ENCODE results near the gene OTUD7B.

OTUD7B gene

GRCh38 chr1:149987297-149987595 lies 23.3 kb downstream of the OTUD7B start:
- no peaks in the 10 kb centered on the region; the same call in 1 of the 2 replicates for H3K36me3 ChIP-seq (ENCODE audit: insufficient read depth, low read length)
- no peak overlapping the region for H3K9ac ChIP-seq (ENCODE audit: low read depth, low read length)
- H3K9me3 ChIP-seq (ENCODE audit: control insufficient read depth, insufficient read depth, low read length): no peaks in the 10 kb centered on the region
- no peaks in the 10 kb centered on the region; the same call in 1 of the 2 replicates for H3K4me1 ChIP-seq (ENCODE audit: insufficient read depth, low read length)

GRCh38 chr1:149986486-149987296 lies 23.8 kb downstream of the OTUD7B start:
- no peak overlapping the region for H3K9ac ChIP-seq (ENCODE audit: low read depth, low read length)
- H3K36me3 ChIP-seq (ENCODE audit: insufficient read depth, low read length): no peaks in the 10 kb centered on the region; the same call in 1 of the 2 replicates
- no peaks in the 10 kb centered on the region; the same call in 1 of the 2 replicates for H3K4me1 ChIP-seq (ENCODE audit: insufficient read depth, low read length)

GRCh38 chr1:149979972-149980540 lies 30.5 kb downstream of the OTUD7B start:
- Histone ChIP-seq H3K9ac (ENCODE audit: low read depth, low read length) (no peak overlapping the region), H3K36me3 (ENCODE audit: insufficient read depth, low read length) (peaks cover 5% of the 10 kb centered on the region; the same call in 1 of the 2 replicates), H3K4me1 (ENCODE audit: insufficient read depth, low read length) (no peaks in the 10 kb centered on the region), H3K9me3 (ENCODE audit: control insufficient read depth, insufficient read depth, low read length) (no peaks in the 10 kb centered on the region)

More at GRCh38 chr1:149986486-149987296, 23.8 kb downstream of the OTUD7B start:
- no peaks in the 10 kb centered on the region for H3K9me3 ChIP-seq (ENCODE audit: control insufficient read depth, insufficient read depth, low read length)

- Histone ChIP-seq H3K36me3 (ENCODE audit: insufficient read depth, low read length) (peaks cover 7% of the 10 kb centered on the region; the same call in 1 of the 2 replicates), H3K9me3 (ENCODE audit: control insufficient read depth, insufficient read depth, low read length) (no peaks in the 10 kb centered on the region), H3K4me1 (ENCODE audit: insufficient read depth, low read length) (no peaks in the 10 kb centered on the region), H3K9ac (ENCODE audit: low read depth, low read length) (no peak overlapping the region)
These were observed 31.1 kb downstream of the OTUD7B start for GRCh38 chr1:149979245-149979971.

GRCh38 chr1:149978547-149979023 lies 31.9 kb downstream of the OTUD7B start:
- no peak overlapping the region for H3K9ac ChIP-seq (ENCODE audit: low read depth, low read length)
- no peaks in the 10 kb centered on the region for H3K4me1 ChIP-seq (ENCODE audit: insufficient read depth, low read length)
- H3K36me3 ChIP-seq (ENCODE audit: insufficient read depth, low read length): peaks cover 7% of the 10 kb centered on the region; the same call in 1 of the 2 replicates
- H3K9me3 ChIP-seq (ENCODE audit: control insufficient read depth, insufficient read depth, low read length): no peaks in the 10 kb centered on the region

- no peak overlapping the region for H3K9ac ChIP-seq (ENCODE audit: low read depth, low read length)
- H3K36me3 ChIP-seq (ENCODE audit: insufficient read depth, low read length): peaks cover 7% of the 10 kb centered on the region; the same call in 1 of the 2 replicates
- no peaks in the 10 kb centered on the region for H3K9me3 ChIP-seq (ENCODE audit: control insufficient read depth, insufficient read depth, low read length)
- H3K4me1 ChIP-seq (ENCODE audit: insufficient read depth, low read length): no peaks in the 10 kb centered on the region
These were observed 33.2 kb downstream of the OTUD7B start for GRCh38 chr1:149977345-149977744.

GRCh38 chr1:149972547-149972946 lies 38.0 kb downstream of the OTUD7B start:
- peaks cover 21% of the 10 kb centered on the region for H3K36me3 ChIP-seq (ENCODE audit: insufficient read depth, low read length)
- H3K4me1 ChIP-seq (ENCODE audit: insufficient read depth, low read length): no peaks in the 10 kb centered on the region
- no peak overlapping the region for H3K9ac ChIP-seq (ENCODE audit: low read depth, low read length)
- H3K9me3 ChIP-seq (ENCODE audit: control insufficient read depth, insufficient read depth, low read length): no peaks in the 10 kb centered on the region

- Histone ChIP-seq H3K36me3 (ENCODE audit: insufficient read depth, low read length) (peaks cover 19% of the 10 kb centered on the region), H3K9me3 (ENCODE audit: control insufficient read depth, insufficient read depth, low read length) (no peaks in the 10 kb centered on the region), H3K9ac (ENCODE audit: low read depth, low read length) (no peak overlapping the region), H3K4me1 (ENCODE audit: insufficient read depth, low read length) (no peaks in the 10 kb centered on the region)
These were observed 42.9 kb downstream of the OTUD7B start for GRCh38 chr1:149967646-149968045.

GRCh38 chr1:149967041-149967440 lies 43.5 kb downstream of the OTUD7B start:
- Histone ChIP-seq H3K9ac (ENCODE audit: low read depth, low read length) (no peak overlapping the region), H3K36me3 (ENCODE audit: insufficient read depth, low read length) (peaks cover 19% of the 10 kb centered on the region), H3K9me3 (ENCODE audit: control insufficient read depth, insufficient read depth, low read length) (no peaks in the 10 kb centered on the region), H3K4me1 (ENCODE audit: insufficient read depth, low read length) (no peaks in the 10 kb centered on the region)

GRCh38 chr1:149966405-149966804 lies 44.1 kb downstream of the OTUD7B start:
- H3K36me3 ChIP-seq (ENCODE audit: insufficient read depth, low read length): peaks cover 19% of the 10 kb centered on the region

GRCh38 chr1:149965440-149965839 lies 45.1 kb downstream of the OTUD7B start:
- Histone ChIP-seq H3K9ac (ENCODE audit: low read depth, low read length) (no peak overlapping the region), H3K4me1 (ENCODE audit: insufficient read depth, low read length) (no peaks in the 10 kb centered on the region), H3K36me3 (ENCODE audit: insufficient read depth, low read length) (peaks cover 14% of the 10 kb centered on the region), H3K9me3 (ENCODE audit: control insufficient read depth, insufficient read depth, low read length) (no peaks in the 10 kb centered on the region)

More at GRCh38 chr1:149966405-149966804, 44.1 kb downstream of the OTUD7B start:
- no peaks in the 10 kb centered on the region for H3K4me1 ChIP-seq (ENCODE audit: insufficient read depth, low read length)
- no peak overlapping the region for H3K9ac ChIP-seq (ENCODE audit: low read depth, low read length)
- H3K9me3 ChIP-seq (ENCODE audit: control insufficient read depth, insufficient read depth, low read length): no peaks in the 10 kb centered on the region

- no peak overlapping the region for H3K9ac ChIP-seq (ENCODE audit: low read depth, low read length)
- no peaks in the 10 kb centered on the region for H3K4me1 ChIP-seq (ENCODE audit: insufficient read depth, low read length)
- H3K36me3 ChIP-seq (ENCODE audit: insufficient read depth, low read length): peaks cover 17% of the 10 kb centered on the region
- no peaks in the 10 kb centered on the region for H3K9me3 ChIP-seq (ENCODE audit: control insufficient read depth, insufficient read depth, low read length)
These were observed 47.2 kb downstream of the OTUD7B start for GRCh38 chr1:149963358-149963757.

- Histone ChIP-seq H3K36me3 (ENCODE audit: insufficient read depth, low read length) (peaks cover 20% of the 10 kb centered on the region), H3K4me1 (ENCODE audit: insufficient read depth, low read length) (no peaks in the 10 kb centered on the region), H3K9ac (ENCODE audit: low read depth, low read length) (no peak overlapping the region), H3K9me3 (ENCODE audit: control insufficient read depth, insufficient read depth, low read length) (peaks cover 3% of the 10 kb centered on the region)
These were observed 47.8 kb downstream of the OTUD7B start for GRCh38 chr1:149962736-149963135.

GRCh38 chr1:149962039-149962647 lies 48.4 kb downstream of the OTUD7B start:
- no peak overlapping the region for H3K9ac ChIP-seq (ENCODE audit: low read depth, low read length)
- H3K4me1 ChIP-seq (ENCODE audit: insufficient read depth, low read length): no peaks in the 10 kb centered on the region
- peaks cover 3% of the 10 kb centered on the region for H3K9me3 ChIP-seq (ENCODE audit: control insufficient read depth, insufficient read depth, low read length)
- H3K36me3 ChIP-seq (ENCODE audit: insufficient read depth, low read length): peaks cover 17% of the 10 kb centered on the region

Data from ES-I3 (cell line).